Sigmoid colon (tissue), 7 donors: ENCODE data around the gene B3GALNT1. TPM values are rescaled to one million over a fixed set of nuclear protein-coding genes. Genes with fewer than 3 reads are reported as not detected.

ENCODE experiments used
- DNase-seq: peaks from one replicate; pipeline ENCODE4 v3.0.0-alpha.2; 2019
- H3K27ac ChIP-seq, 4 donors: fragments of 200-600 bp; sonication (generic); one replicate each; pipeline ENCODE4 v1.5.1; 2016 to 2019; ENCODE audit warnings: mild to moderate bottlenecking in 1 of 4
- H3K27me3 ChIP-seq, 3 donors: fragments of 200-600 bp; sonication (generic); one replicate each; pipeline ENCODE4 v1.5.1; 2019; ENCODE audit warnings: mild to moderate bottlenecking in 1 of 3
- H3K36me3 ChIP-seq, 4 donors: fragments of 200-600 bp; sonication (generic); one replicate each; pipeline ENCODE4 v1.5.1; 2016 to 2019
- H3K4me1 ChIP-seq, 4 donors: fragments of 200-600 bp; sonication (generic); one replicate each; pipeline ENCODE4 v1.5.1; 2017 to 2019
- H3K4me3 ChIP-seq, 4 donors: fragments of 200-600 bp; sonication (generic); one replicate each; pipeline ENCODE4 v1.5.1; 2017 to 2019; ENCODE audit warnings: mild to moderate bottlenecking in 2 of 4, moderate library complexity in 1 of 4
- H3K9me3 ChIP-seq, 4 donors: fragments of 200-600 bp in 3 of 4; sonication (generic) in 3 of 4; one replicate each; pipeline versions ENCODE4 v1.5.1 to v1.6.1; 2013 to 2019
- EP300 ChIP-seq, 4 donors: sonication (generic); formaldehyde crosslinking; IDR thresholded peaks; one replicate each; pipeline ENCODE4 v1.6.1; 2017; ENCODE audit warnings: antibody characterized with exemption in 4 of 4
- POLR2A ChIP-seq, 2 donors: fragments of 450-650 bp; IDR thresholded peaks; one replicate each; pipeline ENCODE4 v1.6.1; 2016; ENCODE audit warnings: antibody characterized with exemption in 2 of 2, mild to moderate bottlenecking in 2 of 2, moderate library complexity in 2 of 2
- POLR2AphosphoS5 ChIP-seq, 4 donors: sonication (generic); formaldehyde crosslinking; IDR thresholded peaks; one replicate each; pipeline ENCODE4 v1.6.1; 2017; ENCODE audit warnings: antibody characterized with exemption in 4 of 4
- WGBS, 2 donors: extraction: QIAGEN DNeasy Blood & Tissue Kit; methylation state at CpG; one replicate each; pipeline ENCODE4 v1.1.7; 2013; 5-methylcytosine and 5-hydroxymethylcytosine counted together
- intact Hi-C: fragments of 100-400 bp; cut with DNase I; formaldehyde crosslinking; loops from one replicate; pipeline ENCODE4 v1.15.1; 2023
- polyA plus RNA-seq, 3 donors: library from polyadenylated mRNA; stranded (reverse); fragments of 200-250 nt; gene quantifications; one replicate each; pipeline ENCODE4 v1.2.3, GENCODE V29; 2013
- total RNA-seq, 4 donors: library from RNA; depleted of rRNA; stranded (reverse); fragments of >200 nt; gene quantifications; one replicate each; pipeline ENCODE4 v1.1.0, GENCODE V29; 2016
- TF ChIP-seq, protein P1 (sequence below), 4 experiments: fragments of 450-650 bp in 3 of 4; fragments of 200-600 bp in 1 of 4; IDR thresholded peaks; one replicate each; pipeline ENCODE4 v1.5.1; 2016 to 2019; ENCODE audit warnings: antibody characterized with exemption in 4 of 4, mild to moderate bottlenecking in 3 of 4, moderate library complexity in 2 of 4
- donor health status: healthy with polysubstance abuse.
- donor health status: Bipolar disorder and iron deficiency.
- donor health status: healthy.

The B3GALNT1 gene
- total and polyA plus RNA-seq, 7 donors: 0.60 to 5.4 (median 2.5) TPM

DNA sequence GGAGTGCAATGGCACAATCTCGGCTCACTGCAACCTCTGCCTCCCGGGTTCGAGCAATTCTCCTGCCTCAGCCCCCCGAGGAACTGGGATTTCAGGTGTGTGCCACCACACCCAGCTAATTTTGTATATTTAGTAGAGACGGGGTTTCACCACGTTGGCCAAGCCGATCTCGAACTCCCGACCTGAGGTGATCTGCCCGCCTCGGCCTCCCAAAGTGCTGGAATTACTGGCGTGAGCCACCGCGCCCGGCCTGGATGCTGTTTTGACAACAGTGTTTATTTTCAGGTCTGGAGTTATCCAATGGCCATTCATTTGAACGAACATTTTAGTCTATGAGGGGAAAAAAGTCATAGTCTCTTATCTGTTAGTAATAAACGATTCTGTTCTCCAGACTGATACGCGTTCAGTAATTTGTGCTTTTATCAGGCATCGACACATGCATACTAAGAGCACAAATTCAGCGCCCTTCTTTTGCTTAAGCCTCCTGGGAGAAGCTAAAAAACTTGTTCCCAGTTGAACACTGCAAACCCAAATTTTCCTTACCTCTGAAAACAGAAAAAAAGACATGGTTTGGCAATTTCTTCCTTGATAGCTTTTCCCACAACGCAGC, 1.3 kb downstream of the B3GALNT1 start:
- Histone ChIP-seq H3K4me3 (peak overlapping the region; percentile 55 to 82 (median 64)), H3K4me1 (peaks cover 0 to 4% (median 2%) of the 10 kb centered on the region in 4 donors), H3K9me3 (peaks cover 0 to 2% (median 0%) of the 10 kb centered on the region in 4 donors), H3K27ac (peak overlapping the region in 3 of 4 donors; percentile 55 to 76 (median 57)), H3K27me3 (no peaks in the 10 kb centered on the region), H3K36me3 (peaks cover 0 to 5% (median 0%) of the 10 kb centered on the region in 4 donors)
- DNase-seq: no peak
- WGBS, 2 donors: 91 to 95% methylated on average over 22 of the region's 22 CpGs
- intact Hi-C loops: no loop called here
- TF ChIP-seq, protein P1, sequence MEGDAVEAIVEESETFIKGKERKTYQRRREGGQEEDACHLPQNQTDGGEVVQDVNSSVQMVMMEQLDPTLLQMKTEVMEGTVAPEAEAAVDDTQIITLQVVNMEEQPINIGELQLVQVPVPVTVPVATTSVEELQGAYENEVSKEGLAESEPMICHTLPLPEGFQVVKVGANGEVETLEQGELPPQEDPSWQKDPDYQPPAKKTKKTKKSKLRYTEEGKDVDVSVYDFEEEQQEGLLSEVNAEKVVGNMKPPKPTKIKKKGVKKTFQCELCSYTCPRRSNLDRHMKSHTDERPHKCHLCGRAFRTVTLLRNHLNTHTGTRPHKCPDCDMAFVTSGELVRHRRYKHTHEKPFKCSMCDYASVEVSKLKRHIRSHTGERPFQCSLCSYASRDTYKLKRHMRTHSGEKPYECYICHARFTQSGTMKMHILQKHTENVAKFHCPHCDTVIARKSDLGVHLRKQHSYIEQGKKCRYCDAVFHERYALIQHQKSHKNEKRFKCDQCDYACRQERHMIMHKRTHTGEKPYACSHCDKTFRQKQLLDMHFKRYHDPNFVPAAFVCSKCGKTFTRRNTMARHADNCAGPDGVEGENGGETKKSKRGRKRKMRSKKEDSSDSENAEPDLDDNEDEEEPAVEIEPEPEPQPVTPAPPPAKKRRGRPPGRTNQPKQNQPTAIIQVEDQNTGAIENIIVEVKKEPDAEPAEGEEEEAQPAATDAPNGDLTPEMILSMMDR (IDR thresholded peaks at IDR 0.05): no peak
- no peak for TF ChIP-seq POLR2A (IDR thresholded peaks at IDR 0.05)
- no peak for TF ChIP-seq POLR2AphosphoS5 (IDR thresholded peaks at IDR 0.05)
- no peak for TF ChIP-seq EP300 (IDR thresholded peaks at IDR 0.05)

DNA sequence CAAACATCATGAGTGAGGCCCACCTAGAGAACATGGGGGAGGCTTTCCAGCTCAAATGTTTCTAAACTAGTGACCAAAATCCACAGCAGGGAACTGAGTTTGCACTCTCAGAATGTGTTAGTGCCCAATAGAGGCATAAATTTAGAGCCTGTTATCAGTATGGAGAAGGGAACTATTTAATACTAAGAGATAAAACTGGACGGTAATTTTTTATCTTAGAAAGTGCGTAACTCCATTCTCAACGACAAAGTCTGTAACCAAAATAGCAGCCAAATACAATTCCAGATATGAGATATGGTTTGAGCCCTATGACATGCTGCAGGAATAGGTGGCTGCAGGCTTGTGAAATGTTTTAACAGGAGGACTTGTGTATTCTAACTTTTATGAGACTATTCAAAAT, 3.5 kb downstream of the B3GALNT1 start:
- Histone ChIP-seq H3K4me1 (peaks cover 0 to 4% (median 2%) of the 10 kb centered on the region in 4 donors), H3K27me3 (no peaks in the 10 kb centered on the region), H3K9me3 (no peaks in the 10 kb centered on the region), H3K27ac (no peak overlapping the region), H3K36me3 (peaks cover 0 to 5% (median 0%) of the 10 kb centered on the region in 4 donors), H3K4me3 (no peak overlapping the region)
- intact Hi-C loops: no loop called here
- 83 to 89% methylated on average over 3 of the region's 3 CpGs for WGBS, 2 donors
- TF ChIP-seq EP300 (IDR thresholded peaks at IDR 0.05) (no peak), POLR2AphosphoS5 (IDR thresholded peaks at IDR 0.05) (no peak), POLR2A (IDR thresholded peaks at IDR 0.05) (no peak)
- TF ChIP-seq, protein P1 (IDR thresholded peaks at IDR 0.05): no peak
- no peak for DNase-seq

- intact Hi-C loops: no loop called here
Observed at GRCh38 chr3:161100994-161101393, 4.2 kb downstream of the B3GALNT1 start.

GRCh38 chr3:161096771-161097367, 8.3 kb downstream of the B3GALNT1 start:
- H3K27me3 ChIP-seq: no peaks in the 10 kb centered on the region
- intact Hi-C loops: no loop called here
- TF ChIP-seq, protein P1 (IDR thresholded peaks at IDR 0.05): no peak
- TF ChIP-seq POLR2A (IDR thresholded peaks at IDR 0.05) (no peak), EP300 (IDR thresholded peaks at IDR 0.05) (no peak), POLR2AphosphoS5 (IDR thresholded peaks at IDR 0.05) (no peak)
- 47 to 76% methylated on average over 7 of the region's 7 CpGs for WGBS, 2 donors
- DNase-seq: no peak
- no peak overlapping the region for H3K4me3 ChIP-seq
- H3K9me3 ChIP-seq: no peaks in the 10 kb centered on the region
- H3K27ac ChIP-seq: no peak overlapping the region
- peaks cover 0 to 5% (median 0%) of the 10 kb centered on the region in 4 donors for H3K36me3 ChIP-seq
- no peaks in the 10 kb centered on the region for H3K4me1 ChIP-seq

More at GRCh38 chr3:161100994-161101393, 4.2 kb downstream of the B3GALNT1 start:
- no peak for TF ChIP-seq POLR2A (IDR thresholded peaks at IDR 0.05)
- no peak for TF ChIP-seq EP300 (IDR thresholded peaks at IDR 0.05)
- no peak for TF ChIP-seq POLR2AphosphoS5 (IDR thresholded peaks at IDR 0.05)
- TF ChIP-seq, protein P1 (IDR thresholded peaks at IDR 0.05): no peak
- Histone ChIP-seq H3K4me1 (peaks cover 0 to 4% (median 2%) of the 10 kb centered on the region in 4 donors), H3K4me3 (no peak overlapping the region), H3K36me3 (peaks cover 0 to 5% (median 0%) of the 10 kb centered on the region in 4 donors), H3K9me3 (no peaks in the 10 kb centered on the region), H3K27me3 (no peaks in the 10 kb centered on the region), H3K27ac (no peak overlapping the region)
- DNase-seq: no peak
- 38 to 74% methylated on average over 6 of the region's 6 CpGs for WGBS, 2 donors
